Neural cell (in vitro differentiated cells): ENCODE measurements around the gene RGS6. TPM values are rescaled to one million over a fixed set of nuclear protein-coding genes. Genes with fewer than 3 reads are reported as not detected.

Experiments used
- H2AFZ ChIP-seq: fragments of 200-600, 300-800 bp; sonication (generic), shearing (Covaris generic); 2 replicates; pipeline ENCODE4 v1.6.0; 2014; ENCODE audit warnings: low read depth, mild to moderate bottlenecking, antibody characterized with exemption, low read length, moderate library complexity
- H3F3A ChIP-seq: fragments of 200-600 bp; shearing (Covaris generic); 2 replicates; pipeline ENCODE4 v1.6.1; 2016; ENCODE audit warnings: mild to moderate bottlenecking, moderate library complexity, mixed read lengths, antibody characterized with exemption, low read length; ENCODE audit not compliant: insufficient read depth, poor library complexity, severe bottlenecking
- H3K27ac ChIP-seq: fragments of 200-600, 300-800 bp; sonication (generic), shearing (Covaris generic); 2 replicates; pipeline ENCODE4 v1.5.1; 2014; ENCODE audit warnings: mild to moderate bottlenecking, low read length, moderate library complexity
- H3K27me3 ChIP-seq: fragments of 300-800, 200-600 bp; sonication (generic), shearing (Covaris generic); 2 replicates; pipeline ENCODE4 v1.6.0; 2014; ENCODE audit warnings: mild to moderate bottlenecking, low read depth, low read length, moderate library complexity; ENCODE audit not compliant: insufficient read depth
- H3K36me3 ChIP-seq: fragments of 300-800, 200-600 bp; sonication (generic), shearing (Covaris generic); 2 replicates; pipeline ENCODE4 v1.5.1; 2014; ENCODE audit warnings: mild to moderate bottlenecking, antibody characterized with exemption, low read length, moderate library complexity; ENCODE audit not compliant: insufficient read depth
- H3K4me2 ChIP-seq: fragments of 300-800, 200-600 bp; sonication (generic), shearing (Covaris generic); 2 replicates; pipeline ENCODE4 v1.6.0; 2014; ENCODE audit warnings: mild to moderate bottlenecking, low read length
- H3K4me3 ChIP-seq: fragments of 300-800, 200-600 bp; sonication (generic), shearing (Covaris generic); 2 replicates; pipeline ENCODE4 v1.5.1; 2014; ENCODE audit warnings: mild to moderate bottlenecking, low read length, moderate library complexity
- H3K79me2 ChIP-seq: fragments of 200-600 bp; shearing (Covaris generic); replicated peaks from 2 replicates; pipeline ENCODE4 v1.6.0; 2014; ENCODE audit warnings: mild to moderate bottlenecking, low read length, moderate library complexity; ENCODE audit not compliant: insufficient read depth
- H3K9ac ChIP-seq: fragments of 300-800, 200-600 bp; sonication (generic), shearing (Covaris generic); 2 replicates; pipeline ENCODE4 v1.6.1; 2016; ENCODE audit warnings: mild to moderate bottlenecking, low read length, mixed read lengths
- H3K9me2 ChIP-seq: fragments of 200-600 bp; shearing (Covaris generic); 2 replicates; pipeline ENCODE4 v1.6.1; 2016; ENCODE audit warnings: mild to moderate bottlenecking, low read length, mixed read lengths; ENCODE audit not compliant: insufficient read depth
- H3K9me3 ChIP-seq: fragments of 200-600, 300-800 bp; sonication (generic), shearing (Covaris generic); 2 replicates; pipeline ENCODE4 v1.6.1; 2016; ENCODE audit warnings: mild to moderate bottlenecking, mixed run types, low read length, moderate library complexity, mixed read lengths
- H4K20me1 ChIP-seq: fragments of 200-600 bp; shearing (Covaris generic); 2 replicates; pipeline ENCODE4 v1.6.1; 2016; ENCODE audit warnings: mild to moderate bottlenecking, mixed run types; ENCODE audit not compliant: insufficient read depth
- EP300 ChIP-seq: fragments of 450-650 bp; conservative IDR thresholded peaks from 2 replicates; pipeline ENCODE4 v1.6.1; 2014; ENCODE audit warnings: antibody characterized with exemption, mild to moderate bottlenecking, moderate library complexity; ENCODE audit not compliant: poor library complexity, severe bottlenecking
- EZH2 ChIP-seq: fragments of 200-600, 300-800 bp; shearing (Covaris generic), sonication (generic); IDR thresholded peaks from 2 replicates; pipeline ENCODE4 v1.6.1; 2014; ENCODE audit warnings: antibody characterized with exemption, low read length, borderline replicate concordance, mild to moderate bottlenecking; ENCODE audit not compliant: insufficient read depth, poor library complexity, severe bottlenecking
- MXI1 ChIP-seq: fragments of 450-650 bp; conservative IDR thresholded peaks from 2 replicates; pipeline ENCODE4 v1.6.1; 2014; ENCODE audit warnings: antibody characterized with exemption, mild to moderate bottlenecking; ENCODE audit not compliant: poor library complexity, severe bottlenecking
- POLR2AphosphoS5 ChIP-seq: IDR thresholded peaks from 2 replicates; pipeline ENCODE4 v1.6.1; 2012
- RAD21 ChIP-seq: fragments of 450-650 bp; conservative IDR thresholded peaks from 2 replicates; pipeline ENCODE4 v1.6.1; 2014; ENCODE audit warnings: antibody characterized with exemption, mild to moderate bottlenecking, moderate library complexity
- SMC3 ChIP-seq: fragments of 450-650 bp; conservative IDR thresholded peaks from 2 replicates; pipeline ENCODE4 v1.6.1; 2014; ENCODE audit warnings: antibody characterized with exemption, mild to moderate bottlenecking, moderate library complexity; ENCODE audit not compliant: poor library complexity
- TAF1 ChIP-seq: IDR thresholded peaks from 2 replicates; pipeline ENCODE4 v1.6.1; 2012; ENCODE audit warnings: low read depth
- polyA plus RNA-seq: library from polyadenylated mRNA; depleted of rRNA; stranded (reverse); fragments of >200 nt; gene quantifications from 2 replicates; pipeline ENCODE4 v1.2.3, GENCODE V29; 2014
- TF ChIP-seq, protein P1 (sequence below): IDR thresholded peaks from 2 replicates; pipeline ENCODE4 v1.6.1; 2012; ENCODE audit warnings: borderline replicate concordance
- TF ChIP-seq, protein P2 (sequence below): fragments of 450-650 bp; IDR thresholded peaks from 2 replicates; pipeline ENCODE4 v1.5.1; 2014; ENCODE audit warnings: antibody characterized with exemption, mild to moderate bottlenecking, moderate library complexity; ENCODE audit not compliant: poor library complexity, severe bottlenecking

RGS6 gene
- polyA plus RNA-seq, 1 donor from 2014 or later, result 7.3 TPM

DNA sequence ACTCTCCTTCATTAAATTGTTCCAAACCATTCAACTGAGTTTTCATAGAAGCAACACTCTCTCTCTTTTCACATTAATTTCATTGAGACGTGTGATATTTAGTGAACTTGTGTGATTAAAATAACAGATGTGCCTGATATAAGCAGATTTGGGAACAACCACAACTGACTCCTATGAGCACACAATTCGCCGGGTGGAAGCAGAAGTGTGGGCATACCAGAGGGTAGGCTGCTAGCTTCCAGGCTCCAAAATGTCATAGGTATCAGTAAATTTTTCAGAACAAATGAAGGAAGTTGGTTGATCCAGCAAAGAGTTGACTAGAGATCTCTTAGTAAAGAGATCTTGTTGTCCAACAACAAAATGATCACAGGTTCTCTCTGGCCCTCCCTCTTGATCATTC is 532.0 kb downstream of the RGS6 start:
- no peaks in the 10 kb centered on the region for H3F3A ChIP-seq
- TF ChIP-seq SMC3, result no peak
- TF ChIP-seq, protein P1, sequence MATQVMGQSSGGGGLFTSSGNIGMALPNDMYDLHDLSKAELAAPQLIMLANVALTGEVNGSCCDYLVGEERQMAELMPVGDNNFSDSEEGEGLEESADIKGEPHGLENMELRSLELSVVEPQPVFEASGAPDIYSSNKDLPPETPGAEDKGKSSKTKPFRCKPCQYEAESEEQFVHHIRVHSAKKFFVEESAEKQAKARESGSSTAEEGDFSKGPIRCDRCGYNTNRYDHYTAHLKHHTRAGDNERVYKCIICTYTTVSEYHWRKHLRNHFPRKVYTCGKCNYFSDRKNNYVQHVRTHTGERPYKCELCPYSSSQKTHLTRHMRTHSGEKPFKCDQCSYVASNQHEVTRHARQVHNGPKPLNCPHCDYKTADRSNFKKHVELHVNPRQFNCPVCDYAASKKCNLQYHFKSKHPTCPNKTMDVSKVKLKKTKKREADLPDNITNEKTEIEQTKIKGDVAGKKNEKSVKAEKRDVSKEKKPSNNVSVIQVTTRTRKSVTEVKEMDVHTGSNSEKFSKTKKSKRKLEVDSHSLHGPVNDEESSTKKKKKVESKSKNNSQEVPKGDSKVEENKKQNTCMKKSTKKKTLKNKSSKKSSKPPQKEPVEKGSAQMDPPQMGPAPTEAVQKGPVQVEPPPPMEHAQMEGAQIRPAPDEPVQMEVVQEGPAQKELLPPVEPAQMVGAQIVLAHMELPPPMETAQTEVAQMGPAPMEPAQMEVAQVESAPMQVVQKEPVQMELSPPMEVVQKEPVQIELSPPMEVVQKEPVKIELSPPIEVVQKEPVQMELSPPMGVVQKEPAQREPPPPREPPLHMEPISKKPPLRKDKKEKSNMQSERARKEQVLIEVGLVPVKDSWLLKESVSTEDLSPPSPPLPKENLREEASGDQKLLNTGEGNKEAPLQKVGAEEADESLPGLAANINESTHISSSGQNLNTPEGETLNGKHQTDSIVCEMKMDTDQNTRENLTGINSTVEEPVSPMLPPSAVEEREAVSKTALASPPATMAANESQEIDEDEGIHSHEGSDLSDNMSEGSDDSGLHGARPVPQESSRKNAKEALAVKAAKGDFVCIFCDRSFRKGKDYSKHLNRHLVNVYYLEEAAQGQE, result no peak
- TF ChIP-seq, protein P2, sequence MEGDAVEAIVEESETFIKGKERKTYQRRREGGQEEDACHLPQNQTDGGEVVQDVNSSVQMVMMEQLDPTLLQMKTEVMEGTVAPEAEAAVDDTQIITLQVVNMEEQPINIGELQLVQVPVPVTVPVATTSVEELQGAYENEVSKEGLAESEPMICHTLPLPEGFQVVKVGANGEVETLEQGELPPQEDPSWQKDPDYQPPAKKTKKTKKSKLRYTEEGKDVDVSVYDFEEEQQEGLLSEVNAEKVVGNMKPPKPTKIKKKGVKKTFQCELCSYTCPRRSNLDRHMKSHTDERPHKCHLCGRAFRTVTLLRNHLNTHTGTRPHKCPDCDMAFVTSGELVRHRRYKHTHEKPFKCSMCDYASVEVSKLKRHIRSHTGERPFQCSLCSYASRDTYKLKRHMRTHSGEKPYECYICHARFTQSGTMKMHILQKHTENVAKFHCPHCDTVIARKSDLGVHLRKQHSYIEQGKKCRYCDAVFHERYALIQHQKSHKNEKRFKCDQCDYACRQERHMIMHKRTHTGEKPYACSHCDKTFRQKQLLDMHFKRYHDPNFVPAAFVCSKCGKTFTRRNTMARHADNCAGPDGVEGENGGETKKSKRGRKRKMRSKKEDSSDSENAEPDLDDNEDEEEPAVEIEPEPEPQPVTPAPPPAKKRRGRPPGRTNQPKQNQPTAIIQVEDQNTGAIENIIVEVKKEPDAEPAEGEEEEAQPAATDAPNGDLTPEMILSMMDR, result no peak
- TF ChIP-seq EP300, result no peak
- TF ChIP-seq POLR2AphosphoS5, result no peak
- TF ChIP-seq RAD21, result no peak
- no peak for TF ChIP-seq TAF1
- no peak for TF ChIP-seq MXI1
- TF ChIP-seq EZH2, result no peak
- no peaks in the 10 kb centered on the region for H4K20me1 ChIP-seq
- H3K4me3 ChIP-seq, result no peak overlapping the region
- H3K36me3 ChIP-seq, result no peaks in the 10 kb centered on the region
- H3K4me2 ChIP-seq, result no peak overlapping the region
- no peak overlapping the region for H2AFZ ChIP-seq
- H3K27ac ChIP-seq, result no peak overlapping the region
- no peak overlapping the region for H3K9ac ChIP-seq
- no peaks in the 10 kb centered on the region for H3K79me2 ChIP-seq
- H3K9me2 ChIP-seq, result no peaks in the 10 kb centered on the region
- H3K27me3 ChIP-seq, result no peaks in the 10 kb centered on the region
- H3K9me3 ChIP-seq, result no peaks in the 10 kb centered on the region

DNA sequence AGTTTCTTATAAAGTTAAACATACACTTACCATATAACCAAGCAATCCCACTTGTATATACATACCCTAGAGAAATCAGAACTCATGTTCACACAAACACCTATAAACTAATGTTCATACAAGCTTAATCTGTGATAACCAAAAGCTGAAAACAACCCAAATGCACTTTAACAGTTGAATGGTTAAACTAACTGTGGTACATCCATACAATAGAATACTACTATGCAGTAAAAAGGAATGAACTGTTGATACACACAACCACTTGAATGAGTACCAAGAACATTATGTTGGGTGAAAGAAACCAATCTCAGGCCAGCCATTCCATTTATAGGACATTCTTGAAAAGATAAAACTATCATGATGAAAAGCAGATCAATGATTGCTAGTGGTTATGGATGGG is 534.1 kb downstream of the RGS6 start:
- H3K79me2 ChIP-seq, result no peaks in the 10 kb centered on the region
- H3K9ac ChIP-seq, result no peak overlapping the region
- no peaks in the 10 kb centered on the region for H3K27me3 ChIP-seq
- H3K36me3 ChIP-seq, result no peaks in the 10 kb centered on the region
- H4K20me1 ChIP-seq, result no peaks in the 10 kb centered on the region
- H3K9me3 ChIP-seq, result no peaks in the 10 kb centered on the region
- H3F3A ChIP-seq, result no peaks in the 10 kb centered on the region
- H3K4me3 ChIP-seq, result no peak overlapping the region
- H3K9me2 ChIP-seq, result no peaks in the 10 kb centered on the region
- H3K4me2 ChIP-seq, result no peak overlapping the region
- no peak overlapping the region for H3K27ac ChIP-seq
- TF ChIP-seq EP300 (no peak), RAD21 (no peak), TAF1 (no peak), EZH2 (no peak), SMC3 (no peak), MXI1 (no peak), POLR2AphosphoS5 (no peak)
- TF ChIP-seq, protein P1, result no peak
- TF ChIP-seq, protein P2, result no peak
- H2AFZ ChIP-seq, result no peak overlapping the region
